ENCODE data around the gene RAB8B.

DNA sequence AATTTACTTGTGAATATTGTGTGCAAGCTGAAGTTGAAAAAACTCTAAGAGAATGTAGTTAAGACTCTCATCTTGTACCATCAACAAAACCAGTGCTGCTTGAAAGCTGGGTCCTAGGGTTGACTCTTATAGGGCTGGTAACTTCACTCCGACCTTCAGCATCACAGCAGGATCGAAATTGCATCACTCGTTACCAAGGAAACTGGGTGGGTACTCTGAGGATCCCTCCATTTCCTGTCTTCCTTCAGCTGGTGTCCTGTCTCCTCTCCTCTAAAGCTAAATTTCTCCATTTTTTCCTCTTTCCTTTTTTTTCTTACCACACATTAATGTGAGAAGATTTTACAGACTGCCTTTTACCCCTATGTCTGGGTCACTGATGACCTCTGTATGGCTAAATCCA lies 85.0 kb downstream of the RAB8B start:
- TF ChIP-seq, protein P1, sequence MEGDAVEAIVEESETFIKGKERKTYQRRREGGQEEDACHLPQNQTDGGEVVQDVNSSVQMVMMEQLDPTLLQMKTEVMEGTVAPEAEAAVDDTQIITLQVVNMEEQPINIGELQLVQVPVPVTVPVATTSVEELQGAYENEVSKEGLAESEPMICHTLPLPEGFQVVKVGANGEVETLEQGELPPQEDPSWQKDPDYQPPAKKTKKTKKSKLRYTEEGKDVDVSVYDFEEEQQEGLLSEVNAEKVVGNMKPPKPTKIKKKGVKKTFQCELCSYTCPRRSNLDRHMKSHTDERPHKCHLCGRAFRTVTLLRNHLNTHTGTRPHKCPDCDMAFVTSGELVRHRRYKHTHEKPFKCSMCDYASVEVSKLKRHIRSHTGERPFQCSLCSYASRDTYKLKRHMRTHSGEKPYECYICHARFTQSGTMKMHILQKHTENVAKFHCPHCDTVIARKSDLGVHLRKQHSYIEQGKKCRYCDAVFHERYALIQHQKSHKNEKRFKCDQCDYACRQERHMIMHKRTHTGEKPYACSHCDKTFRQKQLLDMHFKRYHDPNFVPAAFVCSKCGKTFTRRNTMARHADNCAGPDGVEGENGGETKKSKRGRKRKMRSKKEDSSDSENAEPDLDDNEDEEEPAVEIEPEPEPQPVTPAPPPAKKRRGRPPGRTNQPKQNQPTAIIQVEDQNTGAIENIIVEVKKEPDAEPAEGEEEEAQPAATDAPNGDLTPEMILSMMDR (IDR thresholded peaks at IDR 0.05) = no peak
- TF ChIP-seq POLR2A (IDR thresholded peaks at IDR 0.05) = no peak

All from heart left ventricle (tissue), 13 donors.